Measurements from ENCODE around the gene ARHGEF35.
"Not testable (repeated sequence)": the region's sequence is repeated elsewhere in the genome, so short reads cannot be mapped to it uniquely, and the experiment has no call there.

ARHGEF35 gene

DNA sequence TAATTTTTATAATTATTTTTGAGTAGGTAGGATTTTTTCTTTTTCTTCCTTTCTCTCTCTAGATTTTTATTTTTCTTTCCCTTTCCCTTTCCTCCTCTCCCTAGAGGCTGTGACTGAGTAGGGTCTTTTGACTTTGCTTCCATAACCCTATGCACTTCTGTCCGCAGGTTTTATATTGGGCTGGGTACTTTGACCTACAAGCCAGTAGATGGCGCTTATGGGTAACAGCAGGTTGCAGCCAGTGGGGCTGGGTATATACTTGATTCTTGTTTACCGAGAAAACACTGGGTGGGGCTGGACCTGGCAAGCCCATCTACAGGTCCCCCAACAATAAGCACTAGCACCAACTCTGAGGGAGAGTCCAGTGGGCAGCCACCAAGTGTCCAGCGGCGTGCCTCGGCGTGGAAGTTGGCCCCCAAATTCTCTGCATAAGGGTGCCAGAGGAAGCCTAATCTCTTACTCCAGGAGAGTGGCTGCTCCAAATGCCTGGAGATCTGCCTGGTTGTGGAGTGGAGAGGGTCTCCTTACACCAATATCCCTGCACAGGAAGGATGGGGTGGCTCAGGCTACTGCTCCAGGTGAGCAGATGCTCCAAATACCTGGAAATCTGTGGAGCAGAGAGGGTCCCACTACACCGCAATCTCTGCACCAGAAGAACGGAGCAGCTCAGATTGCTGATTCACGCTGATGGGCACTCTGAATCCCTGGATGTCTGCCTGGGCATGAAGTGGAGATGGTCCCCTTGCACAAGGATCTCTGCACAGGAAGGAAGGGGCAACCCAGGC, 17.1 kb downstream of the ARHGEF35 start:
- DNase-seq (ENCODE audit: low read depth in 2 of 2) = not testable (repeated sequence)

DNA sequence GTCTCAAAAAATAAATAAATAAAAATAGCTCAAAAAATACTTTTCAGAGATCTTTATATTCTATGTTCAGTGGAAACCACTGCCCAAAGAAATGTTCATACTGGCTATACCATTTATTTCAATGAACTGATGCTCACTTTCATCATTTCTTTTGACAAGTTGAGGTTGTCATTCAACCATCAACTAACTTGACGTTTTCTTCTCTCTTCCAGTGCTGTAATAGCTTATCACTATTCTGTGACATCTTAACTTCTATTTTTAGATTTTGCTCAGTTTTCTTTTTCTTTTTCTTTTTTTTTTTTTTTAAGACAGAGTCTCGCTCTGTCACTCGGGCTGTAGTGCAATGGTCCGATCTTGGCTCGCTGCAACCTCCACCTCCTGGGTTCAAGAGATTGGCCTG, 21.0 kb downstream of the ARHGEF35 start:
- no peak for DNase-seq (ENCODE audit: low read depth in 2 of 2)

DNA sequence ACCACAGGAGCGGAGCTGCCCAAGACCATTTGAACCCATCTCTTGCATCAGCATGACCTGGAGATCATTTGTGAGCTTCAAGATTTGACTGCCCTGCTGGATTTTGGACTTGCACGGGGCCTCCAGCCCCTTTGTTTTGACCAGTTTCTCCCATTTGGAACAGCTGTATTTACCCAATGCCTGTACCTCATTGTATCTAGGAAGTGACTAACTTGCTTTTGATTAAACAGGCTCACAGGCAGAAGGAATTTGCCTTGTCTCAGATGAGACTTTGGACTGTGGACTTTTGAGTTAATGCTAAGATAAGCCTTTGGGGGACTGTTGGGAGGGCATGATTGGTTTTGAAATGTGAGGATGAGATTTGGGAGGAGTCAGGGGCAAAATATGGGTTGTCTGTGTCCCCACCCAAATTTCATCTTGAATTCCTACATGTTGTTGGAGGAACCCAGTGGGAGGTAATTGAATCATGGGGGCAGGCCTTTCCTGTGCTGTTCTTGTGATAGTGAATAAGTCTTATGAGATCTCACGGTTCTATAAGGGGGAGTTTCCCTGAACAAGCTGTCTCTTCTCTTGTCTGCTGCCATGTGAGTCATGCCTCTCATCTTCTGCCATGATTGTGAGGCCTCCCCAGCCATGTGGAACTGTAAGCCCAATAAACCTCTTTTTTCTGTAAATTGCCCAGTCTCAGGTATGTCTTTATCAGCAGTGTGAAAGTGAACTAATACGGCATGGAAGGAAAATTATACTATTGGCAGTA, 23.9 kb downstream of the ARHGEF35 start:
- DNase-seq (ENCODE audit: low read depth in 2 of 2) = not testable (repeated sequence)

DNA sequence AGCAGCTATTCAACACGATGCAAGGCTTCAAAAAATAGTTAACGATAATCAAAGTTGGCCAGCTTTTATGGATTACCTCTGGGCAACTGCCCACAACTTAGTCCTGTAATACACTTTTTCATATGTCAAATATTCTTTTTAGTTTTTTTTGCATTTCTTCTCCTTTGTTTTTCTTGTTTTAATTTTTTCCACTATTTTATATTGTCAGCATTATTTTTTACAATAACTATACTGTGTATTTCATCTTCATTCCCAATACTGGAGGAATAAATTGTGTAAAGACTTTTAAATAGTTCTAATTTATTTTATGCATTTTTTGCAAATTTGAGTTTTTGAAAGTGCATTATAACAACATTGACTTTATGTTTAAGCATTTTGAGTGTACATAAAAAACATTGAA, 30.8 kb downstream of the ARHGEF35 start:
- DNase-seq (ENCODE audit: low read depth in 2 of 2) = no peak

DNA sequence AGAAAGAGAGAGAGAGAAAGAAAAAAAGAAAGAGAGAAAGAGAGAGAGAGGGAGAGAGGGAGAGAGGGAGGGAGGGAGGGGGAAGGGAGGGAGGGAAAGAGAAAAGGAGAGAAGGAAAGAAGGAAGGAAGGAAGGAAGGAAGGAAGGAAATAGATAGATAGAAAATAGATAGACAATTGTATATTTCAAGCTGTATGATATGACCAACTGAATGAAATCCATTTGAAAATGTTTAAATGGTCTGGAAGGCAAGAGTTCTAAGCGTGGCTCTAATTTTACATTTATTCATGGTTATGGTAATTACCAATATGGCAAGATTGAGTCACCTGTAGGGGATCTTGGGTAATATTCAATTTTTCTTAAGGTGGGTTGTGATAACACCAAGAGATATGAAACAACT, 36.8 kb downstream of the ARHGEF35 start:
- DNase-seq (ENCODE audit: low read depth in 2 of 2) = no peak

DNA sequence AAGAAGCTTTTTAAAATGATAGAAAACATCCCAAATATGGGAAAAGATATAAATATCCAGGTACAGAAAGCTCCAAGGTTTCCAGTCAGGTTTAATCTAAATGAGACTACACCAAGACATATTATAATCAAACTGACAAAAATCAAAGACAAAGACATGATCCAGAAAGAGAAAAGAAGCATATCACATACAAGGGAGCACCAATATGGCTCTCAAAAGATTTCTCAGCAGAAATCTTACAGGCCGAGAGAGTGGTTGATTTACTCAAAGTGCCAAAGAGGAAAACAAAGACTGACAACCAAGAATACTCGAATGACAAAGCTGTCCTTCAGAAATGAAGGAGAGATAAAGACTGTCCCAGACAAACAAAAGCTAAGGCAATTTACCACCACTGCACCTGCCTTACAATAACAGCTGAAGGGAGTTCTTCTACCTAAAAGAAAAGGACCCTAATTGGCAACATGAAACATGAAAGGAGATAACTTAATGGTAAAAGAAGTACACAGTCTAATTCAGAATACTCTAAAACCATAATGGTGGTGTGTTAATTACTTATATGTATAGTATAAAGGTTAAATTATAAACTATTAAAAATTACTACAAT, 47.3 kb downstream of the ARHGEF35 start:
- DNase-seq (ENCODE audit: low read depth in 2 of 2) = no peak

DNA sequence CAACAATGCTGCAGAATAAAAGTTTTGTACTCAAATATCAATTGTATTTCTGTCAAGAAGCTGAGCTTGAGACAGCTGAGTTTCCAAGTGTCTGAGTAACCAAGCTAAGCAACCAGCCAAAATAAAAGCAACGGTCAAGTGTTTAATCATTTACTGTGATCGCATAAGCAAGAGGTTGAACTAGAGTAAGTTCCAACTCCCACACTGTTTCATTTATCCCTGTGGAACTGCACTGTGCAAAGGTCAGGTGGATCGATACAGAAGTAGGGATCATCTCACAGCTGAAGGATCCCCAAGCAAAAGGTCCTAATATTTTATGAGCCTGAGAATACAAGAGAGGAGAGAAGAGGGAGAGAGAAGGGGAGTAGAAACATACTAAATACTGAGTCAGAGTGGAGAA, 51.2 kb downstream of the ARHGEF35 start:
- no peak for DNase-seq (ENCODE audit: low read depth in 2 of 2)

DNA sequence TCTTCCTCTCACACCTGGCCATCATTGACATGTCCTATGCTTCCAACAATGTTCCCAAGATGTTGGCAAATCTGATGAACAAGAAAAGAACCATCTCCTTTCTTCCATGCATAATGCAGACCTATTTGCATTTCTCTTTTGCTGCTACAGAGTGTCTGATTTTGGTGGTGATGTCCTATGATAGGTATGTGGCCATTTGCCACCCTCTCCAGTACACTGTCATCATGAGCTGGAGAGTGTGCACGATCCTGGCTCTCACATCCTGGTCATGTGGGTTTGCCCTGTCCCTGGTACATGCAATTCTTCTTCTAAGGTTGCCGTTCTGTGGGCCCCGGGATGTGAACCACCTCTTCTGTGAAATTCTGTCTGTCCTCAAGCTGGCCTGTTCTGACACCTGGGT, 53.4 kb downstream of the ARHGEF35 start:
- DNase-seq (ENCODE audit: low read depth in 2 of 2) = no peak

DNA sequence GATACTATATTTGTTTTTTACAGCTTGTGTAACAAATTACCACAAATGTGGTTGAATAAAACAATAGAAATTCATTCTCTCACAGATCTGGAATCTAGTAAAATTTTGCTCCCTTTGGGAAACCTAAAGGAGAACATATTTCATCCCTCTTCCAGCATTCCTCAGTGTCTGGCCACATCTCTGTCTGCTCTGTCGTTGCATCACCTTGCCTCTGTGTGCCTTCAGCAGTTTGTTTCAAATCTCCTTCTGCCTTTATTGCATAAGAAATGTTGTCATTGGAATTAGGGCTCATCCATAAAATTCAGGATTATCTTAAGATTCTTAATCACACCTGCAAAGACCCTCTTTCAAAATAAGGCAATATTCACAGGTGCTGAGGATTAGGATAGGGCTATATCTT, 58.1 kb downstream of the ARHGEF35 start:
- no peak for DNase-seq (ENCODE audit: low read depth in 2 of 2)

Data from stimulated activated CD8-positive, alpha-beta memory T cell treated with anti-CD3 and anti-CD28 coated beads, Interleukin-7, amount 100 ng/mL, for 1 hour (primary cell).